GM12878 (cell line): ENCODE data around the gene ADAMTS2. TPM values are rescaled to one million over a fixed set of nuclear protein-coding genes. Genes with fewer than 3 reads are reported as not detected.

Source experiments
- ATAC-seq: fragments of 200-7000 bp; cut with Tn5 transposase; 3 replicates; pipeline ENCODE4 v1.9.1; 2020; ENCODE audit warnings: mild to moderate bottlenecking, moderate library complexity
- BruUV-seq: library from RNA; stranded (reverse); fragments of 400-500 nt; replicated peaks from 2 replicates; lab custom pipeline; 2021; lab: Mats Ljungman, UMichigan
- CTCF ChIA-PET: fragments of 300-600 bp; sonication (Branson Sonifier 250); formaldehyde crosslinking; extraction: SDS; loops from one replicate; lab custom pipeline; 2021; ENCODE audit warnings: inconsistent platforms; lab: Yijun Ruan, JAX
- POLR2A ChIA-PET: fragments of 350-600 bp; formaldehyde crosslinking; extraction: SDS; loops from one replicate; lab custom pipeline; 2021; ENCODE audit warnings: inconsistent platforms; lab: Charles Lee
- RAD21 ChIA-PET: fragments of 300-600 bp; sonication (Branson Sonifier 250); formaldehyde crosslinking; loops from one replicate; lab custom pipeline; 2023; ENCODE audit warnings: antibody characterized with exemption; ENCODE audit not compliant: unreplicated experiment; lab: Charles Lee
- SMC1A ChIA-PET: fragments of 300-600 bp; sonication (Branson Sonifier 250); formaldehyde crosslinking; loops from one replicate; lab custom pipeline; 2023; ENCODE audit not compliant: unreplicated experiment, uncharacterized antibody; lab: Charles Lee
- DNase-seq: peaks from one replicate; pipeline ENCODE4 v3.0.0-alpha.2; 2011; ENCODE audit warnings: low read depth, low spot score
- FAIRE-seq: peaks from 3 replicates; lab custom pipeline; 2011; peaks lifted over from hg19 to GRCh38; lab: Jason Lieb, UNC
- H2AFZ ChIP-seq: 2 replicates; pipeline ENCODE4 v1.6.0; 2011; ENCODE audit warnings: low read depth, low read length, control low read depth; ENCODE audit not compliant: control insufficient read depth
- H3K27ac ChIP-seq: 2 replicates; pipeline ENCODE4 v1.5.1; 2011; ENCODE audit warnings: control low read depth; ENCODE audit not compliant: control insufficient read depth, insufficient read depth
- H3K27me3 ChIP-seq, 2 experiments: replicated peaks in 1 of 2; 2 replicates each; pipeline versions ENCODE4 v1.6.0 to v1.6.1; 2011; ENCODE audit warnings: low read length in 1 of 2; ENCODE audit not compliant: control insufficient read depth in 2 of 2, insufficient read depth in 2 of 2
- H3K36me3 ChIP-seq, 2 experiments: 2 replicates each; pipeline ENCODE4 v1.5.1; 2011; ENCODE audit warnings: low read length in 1 of 2; ENCODE audit not compliant: control insufficient read depth in 2 of 2, insufficient read depth in 2 of 2
- H3K4me1 ChIP-seq: 2 replicates; pipeline ENCODE4 v1.6.1; 2011; ENCODE audit warnings: mild to moderate bottlenecking, low read length, moderate library complexity, mixed read lengths; ENCODE audit not compliant: control insufficient read depth, insufficient read depth
- H3K4me2 ChIP-seq: 2 replicates; pipeline ENCODE4 v1.6.0; 2011; ENCODE audit warnings: control low read depth; ENCODE audit not compliant: control insufficient read depth, insufficient read depth
- H3K4me3 ChIP-seq: fragments of 200-600 bp; sonication (generic); 2 replicates; pipeline ENCODE4 v1.5.1; 2016
- H3K79me2 ChIP-seq: 2 replicates; pipeline ENCODE4 v1.6.0; 2011; ENCODE audit warnings: low read length; ENCODE audit not compliant: control insufficient read depth, insufficient read depth
- H3K9ac ChIP-seq: 2 replicates; pipeline ENCODE4 v1.8.0; 2011; ENCODE audit warnings: low read length, control low read depth, mixed read lengths; ENCODE audit not compliant: control insufficient read depth, insufficient read depth
- H3K9me3 ChIP-seq: replicated peaks from 3 replicates; pipeline ENCODE4 v1.5.1; 2011; ENCODE audit warnings: mild to moderate bottlenecking, low read length; ENCODE audit not compliant: control insufficient read depth, insufficient read depth
- H4K20me1 ChIP-seq: 2 replicates; pipeline ENCODE4 v1.6.0; 2011; ENCODE audit not compliant: control insufficient read depth, insufficient read depth
- EZH2 ChIP-seq: IDR thresholded peaks from 2 replicates; pipeline ENCODE4 v1.6.1; 2012; ENCODE audit warnings: low read depth, mild to moderate bottlenecking, control low read depth, inconsistent platforms, low read length, borderline replicate concordance; ENCODE audit not compliant: control insufficient read depth
- MYB ChIP-seq: fragments of 150-350 bp; IDR thresholded peaks from 2 replicates; pipeline ENCODE4 v1.6.1; 2014; ENCODE audit warnings: mild to moderate bottlenecking, low read depth, low read length, borderline replicate concordance
- NFIC ChIP-seq: IDR thresholded peaks from 2 replicates; pipeline ENCODE4 v1.6.1; 2012; ENCODE audit warnings: low read depth, mild to moderate bottlenecking, inconsistent platforms, low read length, moderate library complexity
- NR2C1 ChIP-seq: fragments of 450-650 bp; IDR thresholded peaks from 2 replicates; pipeline ENCODE4 v1.6.1; 2017; ENCODE audit warnings: antibody characterized with exemption, mild to moderate bottlenecking, moderate library complexity
- PML ChIP-seq: IDR thresholded peaks from 2 replicates; pipeline ENCODE4 v1.6.1; 2012; ENCODE audit warnings: low read length, inconsistent platforms
- RB1 ChIP-seq: fragments of 450-650 bp; formaldehyde crosslinking; IDR thresholded peaks from 2 replicates; pipeline ENCODE4 v1.6.1; 2017; ENCODE audit warnings: mild to moderate bottlenecking, borderline replicate concordance
- WGBS: methylation state at CpG from one replicate; pipeline ENCODE4 v1.1.6; 2016; ENCODE audit warnings: low lambda C conversion rate; ENCODE audit not compliant: insufficient replicate concordance, insufficient coverage; ENCODE audit errors: missing lambda C conversion rate; 5-methylcytosine and 5-hydroxymethylcytosine counted together
- in situ Hi-C: fragments of 300-500 bp; cut with MboI; formaldehyde crosslinking; loops from 9 replicates; pipeline ENCODE4 v1.14.3; 2018; ENCODE audit warnings: mixed read lengths
- intact Hi-C: fragments of 100-400 bp; cut with micrococcal nuclease; formaldehyde crosslinking; loops from one replicate; pipeline ENCODE4 v1.14.2; 2022; ENCODE audit not compliant: unreplicated experiment
- polyA plus RNA-seq, 11 experiments: library from polyadenylated mRNA; depleted of rRNA in 4 of 11; unstranded in 6 of 11; stranded (reverse) in 5 of 11; fragments of >200 nt; fragmentation: Nextera tagmentation in 4 of 11; fragmentation: Illumina TruSeq in 1 of 11; extraction: Ambion mirVana in 4 of 11; extraction: Trizol in 1 of 11; gene quantifications; 1 replicate in 1 of 11; 2 replicates in 10 of 11; pipeline versions ENCODE4 v1.2.1 to v1.2.3, GENCODE V29; 2011 to 2016; ENCODE audit warnings: inconsistent platforms in 2 of 11, missing spikeins in 2 of 11, low read depth in 1 of 11
- total RNA-seq, 4 experiments: library from RNA; depleted of rRNA in 3 of 4; stranded (reverse); fragments of >200 nt in 3 of 4; fragmentation: Illumina TruSeq in 1 of 4; extraction: Trizol in 1 of 4; gene quantifications; 2 replicates each; pipeline versions ENCODE4 v1.2.1 to v1.2.3, GENCODE V29; 2013 to 2021

The ADAMTS2 gene
- total and polyA plus RNA-seq, 10 of the 15 experiments (the other 5 are each of a cell fraction or from before 2014, with no cell fraction given), result 0.03 to 0.05 TPM; not detected in 8

GRCh38 chr5:179311091-179311470, 34.2 kb downstream of the ADAMTS2 start:
- H3K9me3 ChIP-seq, result no peaks in the 10 kb centered on the region; the same call in 2 of the 3 replicates
- H3K27me3 ChIP-seq, result no peaks in the 10 kb centered on the region
- CTCF ChIA-PET, result no interaction called here
- no peak for ATAC-seq
- H3K36me3 ChIP-seq, result no peaks in the 10 kb centered on the region
- SMC1A ChIA-PET, result no interaction called here
- 46% methylated on average over 6 of the region's 8 CpGs for WGBS
- no peak overlapping the region for H3K4me3 ChIP-seq
- BruUV-seq, result no TSS peak
- TF ChIP-seq NFIC, result no peak
- TF ChIP-seq NR2C1, result no peak
- TF ChIP-seq EZH2, result no peak
- TF ChIP-seq RB1, result no peak
- TF ChIP-seq PML, result no peak
- TF ChIP-seq, all 136 proteins: peak for 0
- Histone ChIP-seq H4K20me1 (no peaks in the 10 kb centered on the region), H3K27ac (no peak overlapping the region), H3K79me2 (no peaks in the 10 kb centered on the region), H3K4me1 (no peaks in the 10 kb centered on the region), H3K4me2 (no peak overlapping the region), H2AFZ (no peak overlapping the region), H3K9ac (no peak overlapping the region)
- intact Hi-C loops, result no loop called here
- ChIA-PET RAD21 (no interaction called here), POLR2A (no interaction called here)
- in situ Hi-C loops, result no loop called here
- no peak for DNase-seq
- no peak for FAIRE-seq

GRCh38 chr5:179310439-179311090, 34.7 kb downstream of the ADAMTS2 start:
- Histone ChIP-seq H3K4me1 (no peaks in the 10 kb centered on the region), H4K20me1 (no peaks in the 10 kb centered on the region), H3K27me3 (no peaks in the 10 kb centered on the region), H3K9me3 (no peaks in the 10 kb centered on the region; the same call in 2 of the 3 replicates), H3K4me2 (no peak overlapping the region), H2AFZ (no peak overlapping the region), H3K4me3 (no peak overlapping the region), H3K79me2 (no peaks in the 10 kb centered on the region), H3K36me3 (no peaks in the 10 kb centered on the region), H3K9ac (no peak overlapping the region)
- WGBS, result 20% methylated on average over 9 of the region's 9 CpGs
- no peak for FAIRE-seq
- RAD21 ChIA-PET, result no interaction called here
- in situ Hi-C loops (no loop called here), intact Hi-C loops (no loop called here)
- CTCF ChIA-PET, result no interaction called here
- no TSS peak for BruUV-seq
- SMC1A ChIA-PET, result no interaction called here
- no peak for ATAC-seq
- POLR2A ChIA-PET, result no interaction called here
- no peak for DNase-seq
- no peak for TF ChIP-seq MYB
- TF ChIP-seq, all 136 proteins: peak for 0
- H3K27ac ChIP-seq, result no peak overlapping the region
